H54 (cell line): ENCODE data around the gene HPN.
A peak's percentile ranks its signal among the peaks of the same experiment; 100 is the strongest.
"Not testable (repeated sequence)": the region's sequence is repeated elsewhere in the genome, so short reads cannot be mapped to it uniquely, and the experiment has no call there.

Experiments used
- DNase-seq: peaks from one replicate; pipeline ENCODE4 v3.0.0; 2011; ENCODE audit warnings: low spot score, mixed read lengths; ENCODE audit not compliant: insufficient read length
- FAIRE-seq: peaks from 3 replicates; lab custom pipeline; 2011; peaks lifted over from hg19 to GRCh38; lab: Jason Lieb, UNC
- POLR2A ChIP-seq: IDR thresholded peaks from 2 replicates; pipeline ENCODE4 v1.6.1; 2011; ENCODE audit warnings: low read depth, mild to moderate bottlenecking, low read length

The HPN gene

GRCh38 chr19:35027851-35028599 is 13.5 kb upstream of the HPN start:
- TF ChIP-seq POLR2A = no peak
- DNase-seq (no peak), FAIRE-seq (no peak)

GRCh38 chr19:35028600-35028885 is 13.0 kb upstream of the HPN start:
- not testable (repeated sequence) for FAIRE-seq, DNase-seq

- DNase-seq, FAIRE-seq: not testable (repeated sequence)
Observed at GRCh38 chr19:35029275-35029736, 12.2 kb upstream of the HPN start.

- FAIRE-seq = no peak
- peak; percentile 59 for DNase-seq
Observed at GRCh38 chr19:35029737-35030256, 11.7 kb upstream of the HPN start.

GRCh38 chr19:35030257-35031071 is 11.1 kb upstream of the HPN start, which contains the start of gene SCN1B:
Gene SCN1B (plus strand): TSS chr19:35030470. CDS start chr19:35030821, 351 bp downstream.
- DNase-seq = peak; percentile 92
- no peak for FAIRE-seq
- no peak for TF ChIP-seq POLR2A

More at GRCh38 chr19:35029737-35030256, 11.7 kb upstream of the HPN start:
- TF ChIP-seq POLR2A = no peak

- DNase-seq (peak; percentile 65), FAIRE-seq (no peak)
Observed at GRCh38 chr19:35031072-35031881, 10.2 kb upstream of the HPN start.

GRCh38 chr19:35032356-35032865 is 9.1 kb upstream of the HPN start:
- TF ChIP-seq POLR2A = no peak
- FAIRE-seq (no peak), DNase-seq (no peak)

More at GRCh38 chr19:35031072-35031881, 10.2 kb upstream of the HPN start:
- no peak for TF ChIP-seq POLR2A

- DNase-seq = no peak
- FAIRE-seq = no peak
- no peak for TF ChIP-seq POLR2A
Observed at GRCh38 chr19:35033067-35034004, 8.2 kb upstream of the HPN start.

GRCh38 chr19:35034005-35034502 is 7.5 kb upstream of the HPN start:
- TF ChIP-seq POLR2A = no peak
- FAIRE-seq (no peak), DNase-seq (no peak)

- no peak for TF ChIP-seq POLR2A
- FAIRE-seq = no peak
- DNase-seq = no peak
Observed at GRCh38 chr19:35034588-35035382, 6.7 kb upstream of the HPN start.
